NCI-H1694 treated with DMSO at 0.1 percent for 48 hours (cell line): ENCODE results near the gene MACC1.
"Not testable (repeated sequence)": the region's sequence is repeated elsewhere in the genome, so short reads cannot be mapped to it uniquely, and the experiment has no call there.

Experiments
- DNase-seq: peaks from one replicate; lab custom pipeline; 2025; lab: John Stamatoyannopoulos, UW

The MACC1 gene

GRCh38 chr7:20207811-20208210, 9.4 kb downstream of the MACC1 start:
- not testable (repeated sequence) for DNase-seq

- no peak for DNase-seq
Measured at GRCh38 chr7:20206104-20206896, 10.9 kb downstream of the MACC1 start.

- DNase-seq: no peak
Measured at GRCh38 chr7:20203316-20203715, 13.9 kb downstream of the MACC1 start.

GRCh38 chr7:20201380-20201779, 15.8 kb downstream of the MACC1 start:
- no peak for DNase-seq

DNA sequence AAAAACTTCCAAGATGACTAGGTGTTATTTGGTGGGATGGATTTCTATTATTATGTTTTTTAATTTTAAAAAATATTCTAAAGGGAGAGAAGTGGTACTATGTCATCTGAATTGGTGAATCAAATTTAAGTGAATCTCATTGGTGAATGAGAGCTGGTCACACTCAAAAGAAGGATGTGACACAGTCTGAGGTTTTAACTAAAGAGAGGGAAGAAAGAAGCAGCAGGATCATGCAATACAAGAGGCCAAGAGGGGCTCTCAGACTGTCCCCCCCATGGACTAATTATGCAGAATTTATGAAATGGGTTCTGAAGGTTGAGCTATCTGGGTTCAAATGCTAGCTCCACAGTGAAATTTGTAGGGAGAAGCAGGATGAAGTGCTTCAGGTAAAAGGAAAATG, 16.2 kb downstream of the MACC1 start:
- no peak for DNase-seq

- DNase-seq: no peak
Measured at GRCh38 chr7:20200361-20200760, 16.8 kb downstream of the MACC1 start.

DNA sequence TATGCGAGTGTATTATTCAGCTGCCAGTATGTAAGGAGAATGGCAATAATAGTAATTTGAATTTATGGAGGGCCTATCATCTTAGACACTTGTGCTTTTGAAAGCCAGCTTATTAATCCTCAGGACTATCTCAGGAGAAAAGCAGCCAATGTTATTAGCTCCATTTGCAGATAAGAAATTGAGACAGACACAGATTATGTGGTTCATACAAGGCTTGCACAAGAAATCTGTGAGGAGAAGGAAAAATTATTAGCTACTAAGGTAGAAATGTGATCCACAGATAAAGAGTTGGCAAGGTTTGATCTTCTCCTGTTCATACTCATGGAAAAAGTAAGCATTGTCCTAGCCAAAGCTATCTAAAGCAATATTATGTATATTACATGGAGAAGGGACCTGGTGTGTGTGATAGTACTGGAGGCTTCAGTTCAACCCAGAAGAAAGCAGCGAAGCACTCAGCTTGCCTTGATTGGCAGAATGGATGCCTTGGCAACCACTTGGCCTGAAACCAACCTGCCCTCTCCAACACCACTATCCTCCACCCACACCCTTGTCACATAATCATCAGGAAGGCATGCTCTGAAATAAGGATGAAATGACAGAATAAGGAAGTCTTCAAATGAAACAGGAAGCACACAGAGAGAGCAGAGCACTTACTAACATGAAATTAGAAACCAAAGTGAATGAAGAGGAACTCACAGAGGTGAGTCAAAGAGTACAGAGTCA, 18.0 kb downstream of the MACC1 start:
- DNase-seq: no peak

DNA sequence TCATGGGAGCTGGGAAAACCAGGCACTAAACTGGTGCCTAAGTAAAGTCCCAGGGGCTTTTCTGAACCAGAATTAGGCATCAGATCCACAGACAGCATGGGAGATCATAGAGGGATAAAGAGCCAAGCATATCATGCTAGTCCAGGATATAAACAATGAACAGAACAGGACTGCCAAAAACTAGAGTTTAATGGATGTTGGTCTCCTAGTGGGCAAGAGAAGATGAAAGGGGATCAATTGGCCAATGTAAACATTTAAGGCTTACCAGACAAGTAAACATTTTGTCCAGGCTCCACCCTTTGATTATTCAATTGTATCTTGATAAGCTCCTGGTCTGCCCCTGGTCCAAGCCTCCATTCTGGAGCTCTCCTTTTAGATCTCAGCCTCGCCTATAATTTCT, 18.9 kb downstream of the MACC1 start:
- no peak for DNase-seq

DNA sequence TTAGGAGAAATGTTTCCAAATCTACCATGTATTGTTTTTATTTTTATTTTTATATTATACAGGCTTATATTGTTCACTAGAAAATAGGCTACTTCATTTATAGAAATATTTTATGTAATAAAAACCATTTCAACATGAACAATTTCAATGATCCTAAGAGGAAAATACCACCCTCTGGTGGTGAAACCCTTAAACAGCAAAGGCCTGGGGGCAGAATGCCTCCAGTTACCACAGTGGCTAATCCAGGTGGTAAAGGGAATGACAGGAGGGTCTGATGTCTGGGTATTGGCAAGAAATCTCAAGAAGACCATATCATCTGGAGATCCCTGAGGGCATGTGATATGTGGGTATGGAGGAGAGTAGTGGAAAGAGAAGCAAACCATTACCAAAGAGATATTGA, 19.3 kb downstream of the MACC1 start:
- no peak for DNase-seq

- no peak for DNase-seq
Measured at GRCh38 chr7:20197125-20197748, 19.9 kb downstream of the MACC1 start.

DNA sequence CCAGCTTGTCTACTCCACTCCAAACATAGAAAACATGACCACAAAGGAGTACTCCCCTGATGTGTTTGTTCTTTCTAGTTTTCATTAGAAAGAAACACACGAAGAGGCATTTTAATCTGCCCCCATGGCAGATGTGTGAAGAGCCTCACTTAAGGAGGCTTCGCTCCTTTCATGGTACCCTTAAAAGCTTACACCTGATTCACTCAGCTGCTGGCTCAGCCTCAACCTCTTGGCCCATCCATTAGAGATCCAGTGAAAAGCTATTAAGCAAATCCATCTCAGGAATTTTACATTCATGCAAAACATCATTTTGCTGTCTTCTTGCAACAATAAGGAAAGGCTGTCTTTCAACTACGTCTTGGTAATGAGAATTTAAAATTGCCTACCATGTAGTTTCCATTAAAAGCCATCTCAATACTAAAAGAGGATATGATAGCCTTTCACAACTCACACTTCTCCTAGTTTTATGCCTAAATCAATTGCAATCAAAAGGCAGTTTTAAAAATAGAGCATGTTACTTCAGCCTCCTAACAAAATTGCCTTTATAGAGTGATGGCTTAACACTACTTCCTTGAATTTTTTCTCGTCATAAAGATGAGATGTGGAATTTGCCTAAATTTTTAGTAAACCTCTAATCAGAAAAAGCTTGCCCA, 22.7 kb downstream of the MACC1 start:
- no peak for DNase-seq

- no peak for DNase-seq
Measured at GRCh38 chr7:20193873-20194272, 23.3 kb downstream of the MACC1 start.

GRCh38 chr7:20193242-20193777, 23.9 kb downstream of the MACC1 start:
- DNase-seq: no peak

DNA sequence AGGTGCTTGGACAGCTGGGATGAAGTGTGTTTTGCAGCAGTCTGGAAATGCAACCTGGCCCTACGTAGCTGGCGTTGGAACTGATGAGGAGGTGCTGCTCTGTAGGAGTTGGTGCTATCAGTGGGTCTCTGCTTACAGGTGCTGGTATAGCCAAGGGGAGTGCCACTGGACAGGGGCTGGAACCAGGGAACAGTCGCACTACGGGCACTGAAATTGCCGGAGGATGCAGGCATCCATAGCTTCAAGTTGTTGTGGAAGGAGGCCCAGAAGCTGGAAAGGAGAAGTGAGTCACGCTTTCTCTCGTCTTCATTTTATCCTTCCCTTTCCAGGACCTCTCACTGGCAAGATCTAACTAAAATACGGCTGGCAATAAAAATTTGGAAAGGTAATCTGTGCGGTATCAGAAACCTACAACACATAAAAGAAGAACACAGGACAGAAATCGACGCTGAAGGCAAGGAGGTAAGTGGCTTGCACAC, 25.8 kb downstream of the MACC1 start:
- DNase-seq: no peak

DNA sequence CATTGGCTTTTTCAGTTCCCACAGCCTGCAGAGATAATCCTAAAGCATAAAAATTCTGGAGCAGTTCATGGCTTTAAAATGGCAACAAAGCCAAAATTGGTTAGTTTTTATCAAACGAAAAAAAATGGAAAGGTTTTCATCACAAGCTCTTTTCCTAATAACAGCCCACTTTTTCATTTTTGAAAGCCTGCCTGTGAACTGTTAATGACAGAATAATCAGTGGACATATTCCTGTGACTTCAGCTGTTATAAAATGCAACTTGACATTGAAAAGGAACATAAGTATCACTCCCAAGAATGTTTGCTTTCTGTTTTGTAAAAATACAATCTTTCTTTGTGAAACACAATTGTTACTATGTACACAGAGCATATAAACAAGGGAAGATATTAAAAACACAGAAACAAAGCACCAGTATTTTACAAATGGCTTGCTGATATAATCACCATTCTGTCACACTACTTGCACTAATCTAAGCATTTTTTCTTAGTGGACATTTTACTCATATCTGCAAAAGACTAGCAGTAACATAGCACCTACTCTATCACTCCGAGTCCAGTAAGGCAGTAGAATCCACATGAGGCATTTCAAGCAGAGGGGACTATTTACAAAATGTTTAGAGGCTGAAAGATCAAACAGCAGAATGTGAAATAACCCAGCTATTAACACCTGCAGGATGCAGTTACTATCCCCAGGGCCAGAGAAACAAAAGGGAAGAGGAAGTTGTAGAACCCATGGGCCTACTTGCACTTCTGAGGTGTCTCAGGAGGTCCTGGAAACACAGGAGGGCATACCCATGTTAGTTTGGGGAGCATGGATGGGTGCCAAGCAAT, 26.4 kb downstream of the MACC1 start:
- DNase-seq: no peak

- DNase-seq: no peak
Measured at GRCh38 chr7:20189852-20190251, 27.3 kb downstream of the MACC1 start.

- no peak for DNase-seq
Measured at GRCh38 chr7:20188567-20188966, 28.6 kb downstream of the MACC1 start.

DNA sequence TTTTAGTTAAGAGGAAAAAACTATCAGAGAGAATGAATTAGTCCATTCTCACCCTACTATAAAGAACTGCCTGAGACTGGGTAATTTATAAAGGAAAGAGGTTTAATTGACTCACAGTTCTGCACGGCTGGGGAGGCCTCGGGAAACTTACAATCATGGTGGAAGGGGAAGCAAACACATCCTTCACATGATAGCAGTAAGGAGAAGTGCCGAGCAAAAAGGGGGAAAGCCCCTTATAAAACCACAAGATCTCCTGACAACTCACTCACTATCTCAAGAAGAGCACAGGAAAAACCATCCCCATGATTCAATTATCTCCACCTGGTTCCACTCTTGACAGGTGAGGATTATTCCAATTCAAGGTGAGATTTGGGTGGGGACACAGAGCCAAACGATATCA, 29.3 kb downstream of the MACC1 start:
- not testable (repeated sequence) for DNase-seq

DNA sequence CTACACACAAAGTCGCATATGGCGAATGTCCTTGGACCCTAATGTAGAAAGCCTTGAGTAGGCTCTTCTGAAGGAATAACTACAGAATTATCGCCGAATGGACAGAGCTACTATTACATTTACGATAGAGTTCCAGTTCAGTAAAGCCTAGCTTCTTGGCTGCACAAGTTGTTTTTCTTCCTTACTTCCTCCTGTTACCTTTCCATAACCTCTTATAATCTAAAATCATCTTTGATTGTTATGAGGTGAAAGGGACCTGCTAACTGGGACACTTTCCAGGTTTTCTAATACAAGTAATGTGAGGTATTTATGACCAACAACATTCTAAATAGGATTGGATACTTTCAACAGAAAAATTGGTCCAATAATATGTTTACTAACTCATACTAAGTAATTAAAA, 31.2 kb downstream of the MACC1 start:
- DNase-seq: no peak

DNA sequence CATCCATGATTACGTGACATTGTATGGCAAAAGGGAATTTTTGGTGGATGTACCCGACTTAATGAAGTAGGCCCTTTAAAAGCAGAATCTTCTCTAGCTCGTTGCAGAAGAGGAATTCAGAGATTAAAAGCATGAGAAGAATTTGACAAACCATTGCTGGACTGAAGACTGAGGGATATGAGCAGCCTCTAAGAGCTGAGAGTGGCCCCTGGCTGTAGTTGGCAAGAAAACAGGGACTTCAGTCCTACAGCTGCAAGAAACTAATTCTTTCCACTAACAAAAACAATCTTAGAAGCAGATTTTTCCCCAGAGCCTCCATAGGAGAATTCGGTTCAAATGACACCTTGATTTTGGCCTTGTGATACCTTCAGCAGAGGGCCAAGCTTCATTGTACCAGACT, 34.1 kb downstream of the MACC1 start:
- no peak for DNase-seq

GRCh38 chr7:20176578-20177242, 40.5 kb downstream of the MACC1 start:
- no peak for DNase-seq
